CD4-positive, alpha-beta memory T cell (primary cell): ENCODE measurements around the gene ADSL. TPM values are rescaled to one million over a fixed set of nuclear protein-coding genes. Genes with fewer than 3 reads are reported as not detected.

Experiments
- polyA plus RNA-seq, 2 donors: library from polyadenylated mRNA; unstranded; fragments of 300-500 nt; fragmentation: Illumina TruSeq; gene quantifications; one replicate each; pipeline ENCODE4 v1.2.3, GENCODE V29; 2021
- total RNA-seq, 2 experiments: library from RNA; stranded (reverse); gene quantifications; one replicate each; pipeline ENCODE4 v1.2.3, GENCODE V29; 2021

ADSL gene
- total and polyA plus RNA-seq, 4 experiments from 2014 or later: 63.3 to 199 (median 109) TPM

Other genes starting within 250 kb of the ADSL start
- gene TNRC6B, start 168.6 kb upstream of the ADSL start, total RNA-seq: 100 to 1,000 TPM; 137 to 155 TPM
- 100 to 1,000 TPM in 1 of 2 donors, 10 to 100 TPM in 1; 27.3 to 109 TPM for gene TNRC6B, start 168.6 kb upstream of the ADSL start, polyA plus RNA-seq
- 10 to 100 TPM; 87.5 to 90.0 TPM for gene SGSM3, start 24.1 kb downstream of the ADSL start, total RNA-seq
- gene SGSM3, start 24.1 kb downstream of the ADSL start, polyA plus RNA-seq: 10 to 100 TPM; 30.5 to 58.2 TPM